Measurements from ENCODE around the gene SPATA6L. TPM values are rescaled to one million over a fixed set of nuclear protein-coding genes. Genes with fewer than 3 reads are reported as not detected.
A peak's percentile ranks its signal among the peaks of the same experiment; 100 is the strongest.

SPATA6L gene
- total and polyA plus RNA-seq, 2 of the 13 experiments (the other 11 are each of a cell fraction or from before 2014, with no cell fraction given) = 1.1 to 1.9 TPM

- peak within 1 kb of the TSS; percentile 57 for H2AFZ ChIP-seq (ENCODE audit: low read length)
- H3K4me3 ChIP-seq (replicated peaks in 1 of 3; ENCODE audit: insufficient read depth in 1 of 3, low read depth in 2 of 3, low read length in 3 of 3) = peak within 1 kb of the TSS; percentile 79 to 94 (median 87)
- peak; percentile 77 for FAIRE-seq
- peak within 1 kb of the TSS; percentile 99 for H3K27ac ChIP-seq (ENCODE audit: extremely low read length, insufficient read depth, low read length)
- DNase-seq (ENCODE audit: low spot score) = peak; percentile 91
- peak within 1 kb of the TSS; percentile 93 for H3K4me2 ChIP-seq (ENCODE audit: low read depth, low read length)
- no TSS peak for BruUV-seq (replicated peaks)
- in situ Hi-C loops (cut with HindIII; ENCODE audit: extremely low pct_ligation_motif_present, low pct_unique_long_range_greater_than_20kb) = no loop called here
- 2% methylated on average over 32 of the region's 66 CpGs for WGBS (ENCODE audit: low lambda C conversion rate)
- H3K9me3 ChIP-seq (ENCODE audit: low read length) = no peaks in the 10 kb centered on the region
- peak; percentile 93 for ATAC-seq
- peaks cover 0 to 2% of the 10 kb centered on the region in 2 experiments; a peak in 1 of 5 replicates for H3K36me3 ChIP-seq (replicated peaks in 1 of 2; ENCODE audit: control insufficient read depth in 1 of 2, insufficient read depth in 2 of 2, low read length in 2 of 2)
- intact Hi-C loops (cut with micrococcal nuclease; ENCODE audit: unreplicated experiment) = loop anchor here (1.0 to 5.0 kb wide), 5 partner anchors 16 to 1152 kb away; partner anchors contain the start of genes RCL1 and RFX3
- peaks cover 31% of the 10 kb centered on the region for H3K79me2 ChIP-seq (ENCODE audit: insufficient read depth, low read length)
- H3K4me1 ChIP-seq (ENCODE audit: insufficient read depth, low read length) = peaks cover 48% of the 10 kb centered on the region
- peaks cover 4% of the 10 kb centered on the region; the same call in 1 of the 2 replicates for H4K20me1 ChIP-seq (ENCODE audit: insufficient read depth, low read length)
- H3K9ac ChIP-seq (ENCODE audit: insufficient read depth, low read depth, low read length) = peak within 1 kb of the TSS; percentile 96
- CTCF ChIA-PET (ENCODE audit: low intra/inter-chr PET ratio, low total read pairs) = interaction anchor here (1.2 kb wide), 1 partner anchor 18 kb away, joined by 3 read pairs; the partner anchor contains the start of gene PLPP6
- H3K27me3 ChIP-seq (ENCODE audit: control insufficient read depth in 1 of 2, insufficient read depth in 2 of 2, low read length in 2 of 2) = no peaks in the 10 kb centered on the region; a peak in 1 of 5 replicates
- POLR2A ChIA-PET = interaction anchor here (0.6 to 1.4 kb wide), 11 partner anchors 14 to 158 kb away, joined by 3 to 28 read pairs (median 5); partner anchors contain the start of genes AK3, PLPP6 and SPATA6L
- TF ChIP-seq ZNF552 (CRISPR knock-in tag; IDR thresholded peaks at IDR 0.05; ENCODE audit: borderline replicate concordance) = peak; percentile 95
- TF ChIP-seq ZNF713 (CRISPR knock-in tag; IDR thresholded peaks at IDR 0.05) = no peak
- no peak for TF ChIP-seq CHCHD3 (CRISPR knock-in tag; IDR thresholded peaks at IDR 0.05)
- no peak for TF ChIP-seq TMF1 (CRISPR knock-in tag; IDR thresholded peaks at IDR 0.05; ENCODE audit: low read depth)
- 0 out of 2 replicates have a peak, but pooled peaks have one; percentile 46 for TF ChIP-seq ZNF589 (CRISPR knock-in tag; conservative IDR thresholded peaks at IDR 0.05)
- TF ChIP-seq CBX2 (IDR thresholded peaks at IDR 0.05; ENCODE audit: low read depth, low read length) = no peak
- TF ChIP-seq CBX2 (CRISPR knock-in tag; IDR thresholded peaks at IDR 0.05; ENCODE audit: low read depth) = no peak
- TF ChIP-seq ZNF333 (CRISPR knock-in tag; IDR thresholded peaks at IDR 0.05; ENCODE audit: borderline replicate concordance) = no peak
- no peak for TF ChIP-seq FOXM1 (CRISPR knock-in tag; IDR thresholded peaks at IDR 0.05)
- no peak for TF ChIP-seq ZBTB37 (CRISPR knock-in tag; IDR thresholded peaks at IDR 0.05)
- TF ChIP-seq ZHX2 (IDR thresholded peaks at IDR 0.05; ENCODE audit: low read depth) = peak; percentile 76; the same call in 1 of the 2 replicates
- TF ChIP-seq ZHX2 (CRISPR knock-in tag; IDR thresholded peaks at IDR 0.05; ENCODE audit: borderline replicate concordance) = peak; percentile 54; the same call in 1 of the 2 replicates
- no peak for TF ChIP-seq DPF2 (CRISPR knock-in tag; IDR thresholded peaks at IDR 0.05; ENCODE audit: borderline replicate concordance, low read depth)
- no peak for TF ChIP-seq SRF (IDR thresholded peaks at IDR 0.05; ENCODE audit: low read depth, low read length)
- TF ChIP-seq ZNF468 (CRISPR knock-in tag; IDR thresholded peaks at IDR 0.05) = peak; percentile 67; the same call in 1 of the 2 replicates
- peak; percentile 70; the same call in 1 of the 2 replicates for TF ChIP-seq MIER3 (CRISPR knock-in tag; IDR thresholded peaks at IDR 0.05; ENCODE audit: borderline replicate concordance)
These were observed 13.2 kb upstream of the SPATA6L start, which contains the start of gene CDC37L1 for GRCh38 chr9:4679268-4680172. TSS of gene CDC37L1 (plus strand) at chr9:4679569. CDS start at chr9:4679768, 199 bp downstream.

Measured in HepG2 (cell line).